ENCODE measurements around the gene RHBDL2. TPM values are rescaled to one million over a fixed set of nuclear protein-coding genes. Genes with fewer than 3 reads are reported as not detected.
A peak's percentile ranks its signal among the peaks of the same experiment; 100 is the strongest.

Gene RHBDL2
- total and polyA plus RNA-seq, 2 donors (not counting 1 experiment from before 2014, with no cell fraction given) = 1.2 to 1.5 TPM

GRCh38 chr1:38859561-38860453, 81.8 kb downstream of the RHBDL2 start, which contains the start of gene RRAGC:
Gene RRAGC, minus strand, starts transcription at chr1:38859772. Its CDS starts 126 bp downstream, at chr1:38859646.
- peak within 1 kb of the TSS; percentile 90 to 96 (median 95) for H3K4me3 ChIP-seq (replicated peaks in 1 of 4; ENCODE audit: control extremely low read depth in 1 of 4, insufficient read depth in 1 of 4, low read depth in 3 of 4, low read length in 4 of 4)
- H3K9ac ChIP-seq (ENCODE audit: insufficient read depth, low read length) = peak within 1 kb of the TSS; percentile 78
- no peaks in the 10 kb centered on the region for H3K27me3 ChIP-seq (ENCODE audit: control insufficient read depth, insufficient read depth, low read length)
- H3K9me3 ChIP-seq (ENCODE audit: control insufficient read depth, insufficient read depth, low read depth, low read length) = no peaks in the 10 kb centered on the region
- no peaks in the 10 kb centered on the region for H4K20me1 ChIP-seq (ENCODE audit: control insufficient read depth, extremely low read depth, insufficient read depth, low read length)
- DNase-seq (ENCODE audit: low read depth in 2 of 2) = peak; percentile 98
- H3K27ac ChIP-seq (ENCODE audit: insufficient read depth, low read length) = peak within 1 kb of the TSS; percentile 80
- peak within 1 kb of the TSS; percentile 77 for H3K4me2 ChIP-seq (ENCODE audit: extremely low read depth, insufficient read depth, low read length)
- peak within 1 kb of the TSS; percentile 86 for H2AFZ ChIP-seq (ENCODE audit: low read length)
- H3K36me3 ChIP-seq (ENCODE audit: control insufficient read depth, insufficient read depth, low read length) = peaks cover 2% of the 10 kb centered on the region
- TF ChIP-seq EZH2 (IDR thresholded peaks at IDR 0.05; ENCODE audit: low read length, missing control alignments) (no peak), CTCF (conservative IDR thresholded peaks at IDR 0.05 in 1 of 2, IDR thresholded peaks at IDR 0.05 in 1 of 2; ENCODE audit: low read depth in 1 of 2, low read length in 2 of 2) (no peak)
- peaks cover 2% of the 10 kb centered on the region for H3K4me1 ChIP-seq (ENCODE audit: control insufficient read depth, extremely low read depth, insufficient read depth, low read length)
- peaks cover 44% of the 10 kb centered on the region for H3K79me2 ChIP-seq (ENCODE audit: control insufficient read depth, insufficient read depth, low read length)

GRCh38 chr1:38858833-38859560, 82.6 kb downstream of the RHBDL2 start:
- peak overlapping the region; percentile 76 for H3K4me2 ChIP-seq (ENCODE audit: extremely low read depth, insufficient read depth, low read length)
- peaks cover 6% of the 10 kb centered on the region for H3K36me3 ChIP-seq (ENCODE audit: control insufficient read depth, insufficient read depth, low read length)
- H3K27me3 ChIP-seq (ENCODE audit: control insufficient read depth, insufficient read depth, low read length) = no peaks in the 10 kb centered on the region
- H3K4me3 ChIP-seq (replicated peaks in 1 of 4; ENCODE audit: control extremely low read depth in 1 of 4, insufficient read depth in 1 of 4, low read depth in 3 of 4, low read length in 4 of 4) = peak overlapping the region; percentile 82 to 96 (median 92)
- H3K79me2 ChIP-seq (ENCODE audit: control insufficient read depth, insufficient read depth, low read length) = peaks cover 46% of the 10 kb centered on the region
- H2AFZ ChIP-seq (ENCODE audit: low read length) = peak overlapping the region; percentile 48
- H3K9me3 ChIP-seq (ENCODE audit: control insufficient read depth, insufficient read depth, low read depth, low read length) = no peaks in the 10 kb centered on the region
- no peaks in the 10 kb centered on the region for H4K20me1 ChIP-seq (ENCODE audit: control insufficient read depth, extremely low read depth, insufficient read depth, low read length)
- peak overlapping the region; percentile 78 for H3K9ac ChIP-seq (ENCODE audit: insufficient read depth, low read length)
- H3K27ac ChIP-seq (ENCODE audit: insufficient read depth, low read length) = peak overlapping the region; percentile 80
- DNase-seq (ENCODE audit: low read depth in 2 of 2) = peak; percentile 54 to 72
- TF ChIP-seq CTCF (conservative IDR thresholded peaks at IDR 0.05 in 1 of 2, IDR thresholded peaks at IDR 0.05 in 1 of 2; ENCODE audit: low read depth in 1 of 2, low read length in 2 of 2) (no peak), EZH2 (IDR thresholded peaks at IDR 0.05; ENCODE audit: low read length, missing control alignments) (no peak)
- peaks cover 2% of the 10 kb centered on the region for H3K4me1 ChIP-seq (ENCODE audit: control insufficient read depth, extremely low read depth, insufficient read depth, low read length)

- no peak for TF ChIP-seq CTCF (conservative IDR thresholded peaks at IDR 0.05 in 1 of 2, IDR thresholded peaks at IDR 0.05 in 1 of 2; ENCODE audit: low read depth in 1 of 2, low read length in 2 of 2)
- no peak for TF ChIP-seq EZH2 (IDR thresholded peaks at IDR 0.05; ENCODE audit: low read length, missing control alignments)
- Histone ChIP-seq H3K9ac (ENCODE audit: insufficient read depth, low read length) (no peak overlapping the region), H3K4me2 (ENCODE audit: extremely low read depth, insufficient read depth, low read length) (no peak overlapping the region), H3K27ac (ENCODE audit: insufficient read depth, low read length) (no peak overlapping the region), H3K79me2 (ENCODE audit: control insufficient read depth, insufficient read depth, low read length) (peaks cover 14% of the 10 kb centered on the region), H3K27me3 (ENCODE audit: control insufficient read depth, insufficient read depth, low read length) (no peaks in the 10 kb centered on the region), H4K20me1 (ENCODE audit: control insufficient read depth, extremely low read depth, insufficient read depth, low read length) (no peaks in the 10 kb centered on the region), H3K4me3 (replicated peaks in 1 of 4; ENCODE audit: control extremely low read depth in 1 of 4, insufficient read depth in 1 of 4, low read depth in 3 of 4, low read length in 4 of 4) (no peak overlapping the region), H3K4me1 (ENCODE audit: control insufficient read depth, extremely low read depth, insufficient read depth, low read length) (no peaks in the 10 kb centered on the region), H2AFZ (ENCODE audit: low read length) (no peak overlapping the region), H3K9me3 (ENCODE audit: control insufficient read depth, insufficient read depth, low read depth, low read length) (no peaks in the 10 kb centered on the region), H3K36me3 (ENCODE audit: control insufficient read depth, insufficient read depth, low read length) (peaks cover 6% of the 10 kb centered on the region)
- no peak for DNase-seq (ENCODE audit: low read depth in 2 of 2)
Measured at GRCh38 chr1:38852780-38853179, 88.8 kb downstream of the RHBDL2 start.
